Breast epithelium (tissue), 4 donors: ENCODE data around the gene SORBS2. TPM values are rescaled to one million over a fixed set of nuclear protein-coding genes. Genes with fewer than 3 reads are reported as not detected.

Experiments
- DNase-seq, 2 donors: peaks; one replicate each; pipeline ENCODE4 v3.0.0-alpha.2; 2019; ENCODE audit warnings: low spot score in 2 of 2
- H3K27ac ChIP-seq, 2 donors: fragments of 200-600 bp; sonication (generic) in 1 of 2; one replicate each; pipeline ENCODE4 v1.5.1; 2016 to 2019; ENCODE audit warnings: mild to moderate bottlenecking in 1 of 2
- H3K27me3 ChIP-seq, 2 donors: fragments of 200-600 bp; sonication (generic) in 1 of 2; one replicate each; pipeline versions ENCODE4 v1.5.1 to v1.6.0; 2017 to 2019; ENCODE audit warnings: control low read depth in 1 of 2, mild to moderate bottlenecking in 1 of 2
- H3K36me3 ChIP-seq: fragments of 200-600 bp; one replicate; pipeline ENCODE4 v1.5.1; 2019
- H3K4me1 ChIP-seq, 2 donors: fragments of 200-600 bp; sonication (generic); one replicate each; pipeline ENCODE4 v1.5.1; 2016 to 2019; ENCODE audit warnings: control low read depth in 1 of 2
- H3K4me3 ChIP-seq, 3 donors: fragments of 200-600 bp; sonication (generic); 1 replicate in 2 of 3; 2 replicates in 1 of 3; pipeline ENCODE4 v1.5.1; 2016 to 2019; ENCODE audit warnings: mild to moderate bottlenecking in 3 of 3, moderate library complexity in 2 of 3
- H3K9me3 ChIP-seq, 2 donors: fragments of 200-600 bp; sonication (generic) in 1 of 2; one replicate each; pipeline ENCODE4 v1.5.1; 2016 to 2019; ENCODE audit warnings: control low read depth in 1 of 2
- POLR2A ChIP-seq: fragments of 450-650 bp; IDR thresholded peaks from one replicate; pipeline ENCODE4 v1.6.1; 2016; ENCODE audit warnings: antibody characterized with exemption, mild to moderate bottlenecking, moderate library complexity
- POLR2AphosphoS5 ChIP-seq, 3 donors: sonication (generic); formaldehyde crosslinking; IDR thresholded peaks; one replicate each; pipeline ENCODE4 v1.6.1; 2017; ENCODE audit warnings: antibody characterized with exemption in 3 of 3
- intact Hi-C: fragments of 100-400 bp; cut with DNase I; formaldehyde crosslinking; loops from one replicate; pipeline ENCODE4 v1.15.1; 2023; ENCODE audit warnings: low total_unique reads
- total RNA-seq, 3 donors: library from RNA; depleted of rRNA; stranded (reverse); fragments of >200 nt; gene quantifications; one replicate each; pipeline ENCODE4 v1.1.0, GENCODE V29; 2016
- TF ChIP-seq, protein P1 (sequence below), 3 donors: fragments of 450-650 bp; IDR thresholded peaks; one replicate each; pipeline ENCODE4 v1.5.1; 2016 to 2017; ENCODE audit warnings: antibody characterized with exemption in 3 of 3, mild to moderate bottlenecking in 3 of 3, moderate library complexity in 3 of 3

The SORBS2 gene
- total RNA-seq, 3 donors from 2014 or later: 21.8 to 132 (median 105) TPM

DNA sequence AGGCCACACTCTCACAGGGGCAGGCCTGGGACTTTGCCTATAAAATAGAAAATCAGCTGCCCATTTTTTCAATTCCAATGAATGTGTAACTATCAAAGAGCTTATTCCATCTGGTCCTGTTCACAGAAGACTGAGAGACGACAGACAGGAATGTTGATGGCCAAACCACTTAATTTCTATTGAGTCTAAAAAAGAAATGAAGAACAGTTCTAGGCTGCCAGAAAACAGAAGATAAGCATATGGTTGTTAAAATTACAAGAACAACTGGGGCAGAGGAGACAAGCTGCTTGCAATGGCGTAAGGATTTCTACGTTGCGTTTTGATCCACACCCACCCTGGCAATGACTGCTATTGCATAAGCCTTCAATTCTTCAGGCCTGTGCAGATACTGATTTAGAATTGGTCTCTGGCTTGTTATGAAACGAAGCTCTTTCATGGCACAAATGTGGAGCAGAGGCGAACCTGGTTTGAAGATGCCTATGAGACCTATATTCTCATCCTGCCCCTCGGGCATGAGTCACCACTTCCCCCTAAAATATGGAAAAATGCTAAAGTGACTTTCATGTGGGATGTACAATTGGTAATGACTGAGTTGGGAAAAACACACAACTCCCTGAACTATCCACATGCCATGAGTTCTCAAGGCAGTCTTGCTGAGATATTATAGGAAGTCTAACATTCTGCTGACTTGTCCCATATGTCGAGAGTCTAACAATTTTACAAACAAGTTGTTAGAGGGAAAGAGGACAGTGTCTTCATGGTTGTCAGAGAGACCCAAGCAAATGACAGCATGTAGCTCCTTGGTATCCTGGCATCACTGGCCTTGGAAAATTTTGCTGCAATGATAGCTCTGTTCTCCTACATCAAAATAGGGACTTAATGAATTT is 37.9 kb upstream of the SORBS2 start:
- no peak for DNase-seq
- no peaks in the 10 kb centered on the region for H3K36me3 ChIP-seq
- intact Hi-C loops: no loop called here
- no peak overlapping the region for H3K4me3 ChIP-seq
- no peaks in the 10 kb centered on the region for H3K27me3 ChIP-seq
- H3K27ac ChIP-seq: no peak overlapping the region
- TF ChIP-seq, protein P1, sequence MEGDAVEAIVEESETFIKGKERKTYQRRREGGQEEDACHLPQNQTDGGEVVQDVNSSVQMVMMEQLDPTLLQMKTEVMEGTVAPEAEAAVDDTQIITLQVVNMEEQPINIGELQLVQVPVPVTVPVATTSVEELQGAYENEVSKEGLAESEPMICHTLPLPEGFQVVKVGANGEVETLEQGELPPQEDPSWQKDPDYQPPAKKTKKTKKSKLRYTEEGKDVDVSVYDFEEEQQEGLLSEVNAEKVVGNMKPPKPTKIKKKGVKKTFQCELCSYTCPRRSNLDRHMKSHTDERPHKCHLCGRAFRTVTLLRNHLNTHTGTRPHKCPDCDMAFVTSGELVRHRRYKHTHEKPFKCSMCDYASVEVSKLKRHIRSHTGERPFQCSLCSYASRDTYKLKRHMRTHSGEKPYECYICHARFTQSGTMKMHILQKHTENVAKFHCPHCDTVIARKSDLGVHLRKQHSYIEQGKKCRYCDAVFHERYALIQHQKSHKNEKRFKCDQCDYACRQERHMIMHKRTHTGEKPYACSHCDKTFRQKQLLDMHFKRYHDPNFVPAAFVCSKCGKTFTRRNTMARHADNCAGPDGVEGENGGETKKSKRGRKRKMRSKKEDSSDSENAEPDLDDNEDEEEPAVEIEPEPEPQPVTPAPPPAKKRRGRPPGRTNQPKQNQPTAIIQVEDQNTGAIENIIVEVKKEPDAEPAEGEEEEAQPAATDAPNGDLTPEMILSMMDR (IDR thresholded peaks at IDR 0.05): no peak
- TF ChIP-seq POLR2A (no peak), POLR2AphosphoS5 (IDR thresholded peaks at IDR 0.05) (no peak)
- H3K9me3 ChIP-seq: peaks cover 0 to 10% of the 10 kb centered on the region in 2 donors
- H3K4me1 ChIP-seq: no peaks in the 10 kb centered on the region

DNA sequence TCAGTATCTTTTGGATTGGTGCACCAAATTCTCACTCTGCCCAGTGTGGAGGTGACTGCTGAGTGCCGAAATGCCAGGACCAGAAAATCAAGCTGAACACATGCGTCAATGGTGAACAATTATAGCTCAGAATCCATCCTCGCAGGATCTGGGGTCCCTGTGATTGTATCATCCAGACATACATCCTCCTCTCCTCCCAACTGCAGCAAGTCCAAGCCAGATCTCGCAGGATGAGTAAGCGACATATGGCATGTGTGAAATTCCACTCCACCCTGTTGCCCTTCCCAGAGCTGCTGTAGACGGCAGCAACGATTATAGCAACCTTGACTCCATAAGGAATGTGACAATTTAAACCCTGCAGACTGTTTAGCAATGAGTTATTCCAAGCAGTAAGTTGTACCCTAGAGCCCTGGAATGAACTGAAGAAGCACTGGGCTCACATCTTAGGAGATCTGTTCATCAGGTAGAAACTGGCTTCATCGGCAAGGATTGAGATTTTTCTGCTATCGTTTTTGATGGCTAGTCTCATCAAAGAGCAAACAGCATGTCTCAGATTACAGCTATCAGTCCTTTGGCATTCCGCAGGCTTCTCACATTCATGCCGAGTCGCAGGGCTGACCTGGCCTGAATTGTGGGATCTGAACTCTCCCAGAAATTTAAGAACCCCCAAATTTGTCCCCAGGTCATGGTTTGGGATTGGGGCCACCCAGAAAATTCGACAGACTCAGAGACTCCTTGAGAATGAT is 35.5 kb upstream of the SORBS2 start:
- H3K9me3 ChIP-seq: peaks cover 0 to 10% of the 10 kb centered on the region in 2 donors
- no peaks in the 10 kb centered on the region for H3K36me3 ChIP-seq
- intact Hi-C loops: no loop called here
- H3K4me3 ChIP-seq: no peak overlapping the region
- H3K27me3 ChIP-seq: no peaks in the 10 kb centered on the region
- no peak for DNase-seq
- no peak for TF ChIP-seq POLR2AphosphoS5 (IDR thresholded peaks at IDR 0.05)
- TF ChIP-seq POLR2A: no peak
- TF ChIP-seq, protein P1 (IDR thresholded peaks at IDR 0.05): no peak
- H3K4me1 ChIP-seq: no peaks in the 10 kb centered on the region
- no peak overlapping the region for H3K27ac ChIP-seq

DNA sequence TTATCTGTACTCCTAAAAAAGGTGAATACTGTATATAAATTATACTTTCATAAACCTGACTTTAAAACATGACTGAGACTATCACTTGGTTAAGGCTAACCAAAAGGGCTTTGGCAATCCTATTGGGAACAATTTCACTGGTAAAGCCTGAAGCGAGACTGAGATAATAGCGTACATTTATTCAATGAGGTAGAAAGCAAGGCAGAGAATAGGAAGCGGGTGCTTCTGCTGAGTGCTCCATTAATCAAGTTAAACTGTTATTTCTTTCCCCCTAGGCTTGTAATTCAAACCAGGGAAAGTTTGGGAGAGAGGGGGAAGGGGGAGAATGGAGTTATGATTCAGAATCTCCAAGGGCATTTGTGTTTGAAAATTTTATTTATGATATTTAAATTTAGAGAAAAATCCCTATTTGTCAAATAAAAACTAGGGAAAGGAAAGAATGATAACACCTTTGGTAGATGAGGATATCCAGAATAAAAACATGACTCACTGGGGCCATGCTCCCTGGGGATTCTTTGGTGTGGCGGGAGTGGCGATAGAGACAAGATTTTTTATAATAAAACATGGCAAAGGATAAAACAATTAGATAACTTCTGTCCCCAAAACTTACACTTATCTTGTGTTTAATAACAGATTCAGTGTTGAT is 34.6 kb upstream of the SORBS2 start:
- H3K27me3 ChIP-seq: no peaks in the 10 kb centered on the region
- DNase-seq: no peak
- H3K27ac ChIP-seq: no peak overlapping the region
- intact Hi-C loops: no loop called here
- no peaks in the 10 kb centered on the region for H3K4me1 ChIP-seq
- H3K36me3 ChIP-seq: no peaks in the 10 kb centered on the region
- no peak overlapping the region for H3K4me3 ChIP-seq
- TF ChIP-seq POLR2A: no peak
- TF ChIP-seq, protein P1 (IDR thresholded peaks at IDR 0.05): no peak
- no peak for TF ChIP-seq POLR2AphosphoS5 (IDR thresholded peaks at IDR 0.05)
- H3K9me3 ChIP-seq: peaks cover 0 to 8% of the 10 kb centered on the region in 2 donors

DNA sequence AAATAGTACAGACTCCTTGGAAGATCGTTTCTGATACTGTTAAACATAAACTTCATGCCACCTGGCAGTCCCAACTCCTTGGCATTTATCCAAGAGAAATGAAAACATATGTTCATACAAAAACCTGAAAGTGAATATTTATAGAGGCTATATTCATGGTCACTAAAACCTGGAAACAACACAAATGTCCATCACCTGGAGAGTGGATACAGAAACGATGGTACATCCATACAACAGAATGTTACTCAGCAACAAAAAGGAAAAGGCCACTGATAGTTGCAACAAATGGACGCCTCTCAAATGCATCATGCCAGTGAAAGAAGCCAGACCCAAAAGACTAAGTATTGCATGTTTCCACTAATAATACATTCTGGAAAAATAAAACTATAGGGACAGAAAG is 34.0 kb upstream of the SORBS2 start:
- H3K27me3 ChIP-seq: no peaks in the 10 kb centered on the region
- H3K27ac ChIP-seq: no peak overlapping the region
- H3K9me3 ChIP-seq: peaks cover 0 to 2% of the 10 kb centered on the region in 2 donors
- H3K36me3 ChIP-seq: no peaks in the 10 kb centered on the region
- H3K4me1 ChIP-seq: no peaks in the 10 kb centered on the region
- DNase-seq: no peak
- TF ChIP-seq, protein P1 (IDR thresholded peaks at IDR 0.05): no peak
- TF ChIP-seq POLR2AphosphoS5 (IDR thresholded peaks at IDR 0.05) (no peak), POLR2A (no peak)
- no peak overlapping the region for H3K4me3 ChIP-seq
- intact Hi-C loops: no loop called here
